Upper lobe of right lung (tissue), 1 donor: ENCODE measurements around the gene FAM25G. TPM values are rescaled to one million over a fixed set of nuclear protein-coding genes. Genes with fewer than 3 reads are reported as not detected.

Experiments used
- ATAC-seq: fragments of 200-7000 bp; cut with Tn5 transposase; one replicate; pipeline ENCODE4 v1.9.1; 2020; ENCODE audit warnings: mild to moderate bottlenecking, moderate library complexity
- DNase-seq: peaks from one replicate; pipeline ENCODE4 v3.0.0-alpha.2; 2020
- H3K27ac ChIP-seq: fragments of 200-600 bp; one replicate; pipeline ENCODE4 v1.8.0; 2022
- H3K27me3 ChIP-seq: fragments of 200-600 bp; one replicate; pipeline ENCODE4 v1.8.0; 2022; ENCODE audit warnings: mild to moderate bottlenecking
- H3K36me3 ChIP-seq: fragments of 200-600 bp; one replicate; pipeline ENCODE4 v1.8.0; 2022
- H3K4me1 ChIP-seq: fragments of 200-600 bp; one replicate; pipeline ENCODE4 v1.8.0; 2022
- H3K4me3 ChIP-seq: fragments of 200-600 bp; one replicate; pipeline ENCODE4 v1.8.0; 2022; ENCODE audit warnings: mild to moderate bottlenecking
- H3K9me3 ChIP-seq: fragments of 200-600 bp; one replicate; pipeline ENCODE4 v1.8.0; 2022
- intact Hi-C: fragments of 100-400 bp; cut with DNase I; formaldehyde crosslinking; loops from one replicate; pipeline ENCODE4 v1.11.0; 2022
- total RNA-seq: library from RNA; stranded (reverse); fragmentation: NEBNext Ultra II Directional; extraction: Animal tissue kit (Norgen Biotek cat#: 25700); gene quantifications from one replicate; pipeline ENCODE4 v1.2.1, GENCODE V29; 2021
- TF ChIP-seq, protein P1 (sequence below): fragments of 200-600 bp; IDR thresholded peaks from one replicate; pipeline ENCODE4 v1.8.0; 2022; ENCODE audit warnings: antibody characterized with exemption
- donor health status: DM: no; HTN: yes; CAD: no; lungs with severe emphysema.

FAM25G gene
- total RNA-seq, 1 donor from 2014 or later = not detected

DNA sequence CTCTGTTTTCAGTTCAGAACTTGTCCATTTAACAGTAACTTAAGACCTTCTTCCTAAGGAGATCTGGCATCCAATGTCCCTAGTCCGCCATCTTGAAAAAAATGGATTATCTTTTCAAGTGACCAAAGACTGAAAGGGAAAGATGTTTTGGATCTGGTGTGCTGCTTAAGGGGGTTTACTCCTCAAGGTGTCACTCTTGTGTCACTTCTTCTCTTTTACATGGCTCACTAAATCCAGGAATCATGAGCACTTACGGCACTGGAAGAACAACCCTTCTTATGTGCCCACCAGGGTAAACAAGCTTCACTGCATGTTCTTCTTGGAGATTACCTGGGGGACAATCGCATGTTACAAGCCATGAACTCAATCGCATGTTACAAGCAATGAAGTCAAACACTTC, 51.3 kb downstream of the FAM25G start:
- intact Hi-C loops = no loop called here
- peaks cover 3% of the 10 kb centered on the region for H3K27me3 ChIP-seq
- TF ChIP-seq, protein P1, sequence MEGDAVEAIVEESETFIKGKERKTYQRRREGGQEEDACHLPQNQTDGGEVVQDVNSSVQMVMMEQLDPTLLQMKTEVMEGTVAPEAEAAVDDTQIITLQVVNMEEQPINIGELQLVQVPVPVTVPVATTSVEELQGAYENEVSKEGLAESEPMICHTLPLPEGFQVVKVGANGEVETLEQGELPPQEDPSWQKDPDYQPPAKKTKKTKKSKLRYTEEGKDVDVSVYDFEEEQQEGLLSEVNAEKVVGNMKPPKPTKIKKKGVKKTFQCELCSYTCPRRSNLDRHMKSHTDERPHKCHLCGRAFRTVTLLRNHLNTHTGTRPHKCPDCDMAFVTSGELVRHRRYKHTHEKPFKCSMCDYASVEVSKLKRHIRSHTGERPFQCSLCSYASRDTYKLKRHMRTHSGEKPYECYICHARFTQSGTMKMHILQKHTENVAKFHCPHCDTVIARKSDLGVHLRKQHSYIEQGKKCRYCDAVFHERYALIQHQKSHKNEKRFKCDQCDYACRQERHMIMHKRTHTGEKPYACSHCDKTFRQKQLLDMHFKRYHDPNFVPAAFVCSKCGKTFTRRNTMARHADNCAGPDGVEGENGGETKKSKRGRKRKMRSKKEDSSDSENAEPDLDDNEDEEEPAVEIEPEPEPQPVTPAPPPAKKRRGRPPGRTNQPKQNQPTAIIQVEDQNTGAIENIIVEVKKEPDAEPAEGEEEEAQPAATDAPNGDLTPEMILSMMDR = no peak
- no peak overlapping the region for H3K27ac ChIP-seq
- ATAC-seq = no peak
- DNase-seq = no peak
- H3K9me3 ChIP-seq = no peaks in the 10 kb centered on the region
- no peak overlapping the region for H3K4me3 ChIP-seq
- H3K4me1 ChIP-seq = no peaks in the 10 kb centered on the region
- no peaks in the 10 kb centered on the region for H3K36me3 ChIP-seq

DNA sequence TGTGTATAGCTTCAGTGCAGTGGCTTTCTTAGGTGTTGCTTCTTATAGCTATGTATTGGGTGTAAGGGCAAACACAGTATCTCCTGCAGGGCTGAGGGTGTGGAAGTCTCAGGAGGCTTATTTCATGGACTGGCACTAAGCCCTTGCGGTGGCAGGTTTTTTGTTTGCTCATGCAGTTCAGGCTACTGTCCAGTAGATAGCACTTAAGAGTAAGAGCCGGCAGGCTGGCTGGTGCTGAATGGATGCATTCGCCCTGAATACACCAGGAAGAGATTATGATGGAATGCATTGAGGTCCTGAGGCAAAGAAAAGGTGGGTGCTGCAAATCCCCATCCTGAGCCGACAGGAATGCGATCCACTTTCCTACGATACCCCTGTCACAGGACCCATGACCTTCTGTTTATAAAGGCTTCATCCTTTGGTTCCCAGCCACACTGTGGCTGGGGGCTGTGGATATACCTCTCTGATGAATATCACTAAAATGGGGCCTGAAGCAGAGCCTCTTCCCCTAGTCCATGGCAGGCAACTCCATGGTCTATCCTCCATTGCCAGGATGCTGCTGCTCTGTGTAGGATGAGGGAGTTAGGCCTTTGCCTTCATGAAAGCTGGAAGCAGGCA, 52.5 kb downstream of the FAM25G start:
- Histone ChIP-seq H3K4me3 (no peak overlapping the region), H3K27ac (no peak overlapping the region), H3K9me3 (no peaks in the 10 kb centered on the region), H3K4me1 (no peaks in the 10 kb centered on the region), H3K27me3 (peaks cover 3% of the 10 kb centered on the region), H3K36me3 (no peaks in the 10 kb centered on the region)
- TF ChIP-seq, protein P1 = peak; percentile 30
- peak; percentile 80 for ATAC-seq
- DNase-seq = peak; percentile 45
- intact Hi-C loops = no loop called here

Other genes with a start within 250 kb of the FAM25G start
- 16.8 TPM for gene GDF10, start 191.5 kb downstream of the FAM25G start, total RNA-seq
- gene GDF2, start 169.2 kb downstream of the FAM25G start, total RNA-seq = not detected
- gene RBP3, start 143.3 kb downstream of the FAM25G start, total RNA-seq = not detected
- gene ZNF488, start 107.4 kb downstream of the FAM25G start, total RNA-seq = 0.41 TPM
- 39.5 TPM for gene ANXA8, start 7.6 kb downstream of the FAM25G start, total RNA-seq
- 6.0 TPM for gene AGAP9, start 31.9 kb upstream of the FAM25G start, total RNA-seq